Thoracic aorta (tissue), 2 donors: ENCODE data around the gene TRPT1. TPM values are rescaled to one million over a fixed set of nuclear protein-coding genes. Genes with fewer than 3 reads are reported as not detected.

Experiments used
- ATAC-seq: fragments of 150-250 bp; one replicate; pipeline ENCODE4 v1.8.0; 2017; ENCODE audit warnings: low read depth; ENCODE audit not compliant: insufficient number of reproducible peaks, low FRiP score
- DNase-seq: peaks from one replicate; pipeline ENCODE4 v3.0.0-alpha.2; 2020; ENCODE audit warnings: low spot score
- H3K27ac ChIP-seq, 2 donors: fragments of 200-600 bp; sonication (generic); 1 replicate in 1 of 2; 2 replicates in 1 of 2; pipeline ENCODE4 v1.5.1; 2016; ENCODE audit warnings: mild to moderate bottlenecking in 2 of 2, moderate library complexity in 2 of 2
- H3K27me3 ChIP-seq: fragments of 200-600 bp; sonication (generic); replicated peaks from 2 replicates; pipeline ENCODE4 v1.6.0; 2016; ENCODE audit warnings: mild to moderate bottlenecking; ENCODE audit not compliant: insufficient read depth
- H3K36me3 ChIP-seq: fragments of 200-600 bp; sonication (generic); one replicate; pipeline ENCODE4 v1.5.1; 2016
- H3K4me1 ChIP-seq, 2 donors: fragments of 200-600 bp; sonication (generic); 1 replicate in 1 of 2; 2 replicates in 1 of 2; pipeline versions ENCODE4 v1.5.1 to v1.6.0; 2016; ENCODE audit warnings: low read depth in 2 of 2, mild to moderate bottlenecking in 1 of 2; ENCODE audit not compliant: control insufficient read depth in 1 of 2
- H3K4me3 ChIP-seq: fragments of 200-600 bp; sonication (generic); 2 replicates; pipeline ENCODE4 v1.5.1; 2016; ENCODE audit warnings: mild to moderate bottlenecking
- H3K9me3 ChIP-seq: fragments of 200-600 bp; sonication (generic); 2 replicates; pipeline ENCODE4 v1.5.1; 2016
- CTCF ChIP-seq: fragments of 200-600 bp; sonication (generic); IDR thresholded peaks from one replicate; pipeline ENCODE4 v1.5.1; 2019; ENCODE audit warnings: antibody characterized with exemption
- total RNA-seq, 2 donors: library from RNA; depleted of rRNA; stranded (reverse); fragments of >200 nt; gene quantifications; one replicate each; pipeline versions ENCODE4 v1.1.0 to v1.2.3, GENCODE V29; 2016

TRPT1 gene
- total RNA-seq, 2 donors from 2014 or later: 67.2 to 95.3 TPM

GRCh38 chr11:64239662-64240434 lies 13.9 kb upstream of the TRPT1 start:
- no peak for TF ChIP-seq CTCF
- Histone ChIP-seq H3K9me3 (no peaks in the 10 kb centered on the region), H3K27ac (peak overlapping the region; percentile 94 to 99), H3K4me3 (peak overlapping the region; percentile 92), H3K36me3 (peaks cover 19% of the 10 kb centered on the region), H3K4me1 (peaks cover 19 to 42% of the 10 kb centered on the region in 2 donors), H3K27me3 (no peaks in the 10 kb centered on the region)
- no peak for DNase-seq
- no peak for ATAC-seq

GRCh38 chr11:64238999-64239398 lies 13.0 kb upstream of the TRPT1 start:
- Histone ChIP-seq H3K4me3 (no peak overlapping the region), H3K9me3 (no peaks in the 10 kb centered on the region), H3K36me3 (peaks cover 19% of the 10 kb centered on the region), H3K27me3 (no peaks in the 10 kb centered on the region), H3K27ac (no peak overlapping the region), H3K4me1 (peaks cover 18 to 41% of the 10 kb centered on the region in 2 donors)
- ATAC-seq (no peak), DNase-seq (no peak)
- no peak for TF ChIP-seq CTCF

- Histone ChIP-seq H3K36me3 (peaks cover 11% of the 10 kb centered on the region), H3K4me1 (peaks cover 25 to 46% of the 10 kb centered on the region in 2 donors), H3K4me3 (no peak overlapping the region), H3K27me3 (no peaks in the 10 kb centered on the region), H3K27ac (no peak overlapping the region), H3K9me3 (no peaks in the 10 kb centered on the region)
- no peak for TF ChIP-seq CTCF
- ATAC-seq (no peak), DNase-seq (no peak)
These were observed 12.1 kb upstream of the TRPT1 start for GRCh38 chr11:64238076-64238475.

- no peak for TF ChIP-seq CTCF
- H3K36me3 ChIP-seq: peaks cover 11% of the 10 kb centered on the region
- no peak for DNase-seq
- no peak overlapping the region for H3K4me3 ChIP-seq
- no peak overlapping the region for H3K27ac ChIP-seq
- H3K4me1 ChIP-seq: peaks cover 23 to 46% of the 10 kb centered on the region in 2 donors
- no peak for ATAC-seq
- H3K9me3 ChIP-seq: no peaks in the 10 kb centered on the region
- no peaks in the 10 kb centered on the region for H3K27me3 ChIP-seq
These were observed 11.5 kb upstream of the TRPT1 start for GRCh38 chr11:64237484-64237951.

- Histone ChIP-seq H3K27me3 (no peaks in the 10 kb centered on the region), H3K9me3 (no peaks in the 10 kb centered on the region), H3K36me3 (peaks cover 11% of the 10 kb centered on the region), H3K4me1 (peaks cover 26 to 55% of the 10 kb centered on the region in 2 donors), H3K27ac (peak overlapping the region; percentile 85 to 91), H3K4me3 (peak overlapping the region; percentile 88)
- TF ChIP-seq CTCF: no peak
- no peak for DNase-seq
- ATAC-seq: no peak
These were observed 9.6 kb upstream of the TRPT1 start for GRCh38 chr11:64235437-64236161.
